ENCODE measurements around the gene MYLK.

The MYLK gene

GRCh38 chr3:123682302-123682701 lies 201.8 kb downstream of the MYLK start:
- Histone ChIP-seq H3K36me3 (ENCODE audit: insufficient read depth, low read length) (no peaks in the 10 kb centered on the region), H3K4me3 (ENCODE audit: low read length) (no peak overlapping the region), H3K27me3 (ENCODE audit: insufficient read depth, low read length) (no peaks in the 10 kb centered on the region), H3K4me1 (ENCODE audit: insufficient read depth, low read length) (peaks cover 5% of the 10 kb centered on the region), H2AFZ (ENCODE audit: low read depth, low read length) (no peak overlapping the region), H3K9me3 (ENCODE audit: low read length) (no peaks in the 10 kb centered on the region)

GRCh38 chr3:123679712-123680386 lies 204.3 kb downstream of the MYLK start:
- Histone ChIP-seq H2AFZ (ENCODE audit: low read depth, low read length) (no peak overlapping the region), H3K9me3 (ENCODE audit: low read length) (no peaks in the 10 kb centered on the region), H3K36me3 (ENCODE audit: insufficient read depth, low read length) (no peaks in the 10 kb centered on the region), H3K4me3 (ENCODE audit: low read length) (no peak overlapping the region), H3K27me3 (ENCODE audit: insufficient read depth, low read length) (no peaks in the 10 kb centered on the region), H3K4me1 (ENCODE audit: insufficient read depth, low read length) (no peaks in the 10 kb centered on the region)

- H2AFZ ChIP-seq (ENCODE audit: low read depth, low read length), result no peak overlapping the region
- H3K4me1 ChIP-seq (ENCODE audit: insufficient read depth, low read length), result no peaks in the 10 kb centered on the region
- no peaks in the 10 kb centered on the region for H3K9me3 ChIP-seq (ENCODE audit: low read length)
- H3K36me3 ChIP-seq (ENCODE audit: insufficient read depth, low read length), result no peaks in the 10 kb centered on the region
- H3K4me3 ChIP-seq (ENCODE audit: low read length), result no peak overlapping the region
- no peaks in the 10 kb centered on the region for H3K27me3 ChIP-seq (ENCODE audit: insufficient read depth, low read length)
Measured at GRCh38 chr3:123678108-123678511, 206.0 kb downstream of the MYLK start.

GRCh38 chr3:123672429-123673146 lies 211.5 kb downstream of the MYLK start:
- no peak overlapping the region for H3K4me3 ChIP-seq (ENCODE audit: low read length)
- no peak overlapping the region for H2AFZ ChIP-seq (ENCODE audit: low read depth, low read length)
- H3K27me3 ChIP-seq (ENCODE audit: insufficient read depth, low read length), result no peaks in the 10 kb centered on the region
- no peaks in the 10 kb centered on the region for H3K9me3 ChIP-seq (ENCODE audit: low read length)
- H3K36me3 ChIP-seq (ENCODE audit: insufficient read depth, low read length), result no peaks in the 10 kb centered on the region
- H3K4me1 ChIP-seq (ENCODE audit: insufficient read depth, low read length), result no peaks in the 10 kb centered on the region

- Histone ChIP-seq H2AFZ (ENCODE audit: low read depth, low read length) (no peak overlapping the region), H3K9me3 (ENCODE audit: low read length) (no peaks in the 10 kb centered on the region), H3K36me3 (ENCODE audit: insufficient read depth, low read length) (no peaks in the 10 kb centered on the region), H3K4me1 (ENCODE audit: insufficient read depth, low read length) (no peaks in the 10 kb centered on the region), H3K27me3 (ENCODE audit: insufficient read depth, low read length) (no peaks in the 10 kb centered on the region), H3K4me3 (ENCODE audit: low read length) (no peak overlapping the region)
Measured at GRCh38 chr3:123670743-123671142, 213.4 kb downstream of the MYLK start.

GRCh38 chr3:123668906-123669305 lies 215.2 kb downstream of the MYLK start:
- H2AFZ ChIP-seq (ENCODE audit: low read depth, low read length), result no peak overlapping the region
- H3K4me1 ChIP-seq (ENCODE audit: insufficient read depth, low read length), result no peaks in the 10 kb centered on the region
- H3K27me3 ChIP-seq (ENCODE audit: insufficient read depth, low read length), result no peaks in the 10 kb centered on the region
- no peak overlapping the region for H3K4me3 ChIP-seq (ENCODE audit: low read length)
- no peaks in the 10 kb centered on the region for H3K9me3 ChIP-seq (ENCODE audit: low read length)
- H3K36me3 ChIP-seq (ENCODE audit: insufficient read depth, low read length), result no peaks in the 10 kb centered on the region

- Histone ChIP-seq H3K27me3 (ENCODE audit: insufficient read depth, low read length) (no peaks in the 10 kb centered on the region), H3K9me3 (ENCODE audit: low read length) (no peaks in the 10 kb centered on the region), H3K36me3 (ENCODE audit: insufficient read depth, low read length) (no peaks in the 10 kb centered on the region), H3K4me1 (ENCODE audit: insufficient read depth, low read length) (no peaks in the 10 kb centered on the region), H2AFZ (ENCODE audit: low read depth, low read length) (no peak overlapping the region), H3K4me3 (ENCODE audit: low read length) (no peak overlapping the region)
Measured at GRCh38 chr3:123667784-123668183, 216.3 kb downstream of the MYLK start.

- no peaks in the 10 kb centered on the region for H3K27me3 ChIP-seq (ENCODE audit: insufficient read depth, low read length)
- H2AFZ ChIP-seq (ENCODE audit: low read depth, low read length), result no peak overlapping the region
- H3K9me3 ChIP-seq (ENCODE audit: low read length), result no peaks in the 10 kb centered on the region
- H3K4me1 ChIP-seq (ENCODE audit: insufficient read depth, low read length), result peaks cover 6% of the 10 kb centered on the region
- no peak overlapping the region for H3K4me3 ChIP-seq (ENCODE audit: low read length)
- H3K36me3 ChIP-seq (ENCODE audit: insufficient read depth, low read length), result no peaks in the 10 kb centered on the region
Measured at GRCh38 chr3:123664753-123665152, 219.4 kb downstream of the MYLK start.

GRCh38 chr3:123663977-123664376 lies 220.2 kb downstream of the MYLK start:
- Histone ChIP-seq H3K4me3 (ENCODE audit: low read length) (no peak overlapping the region), H3K27me3 (ENCODE audit: insufficient read depth, low read length) (no peaks in the 10 kb centered on the region), H3K4me1 (ENCODE audit: insufficient read depth, low read length) (peaks cover 6% of the 10 kb centered on the region), H3K9me3 (ENCODE audit: low read length) (no peaks in the 10 kb centered on the region), H2AFZ (ENCODE audit: low read depth, low read length) (no peak overlapping the region), H3K36me3 (ENCODE audit: insufficient read depth, low read length) (no peaks in the 10 kb centered on the region)

GRCh38 chr3:123661973-123662372 lies 222.2 kb downstream of the MYLK start:
- no peak overlapping the region for H2AFZ ChIP-seq (ENCODE audit: low read depth, low read length)
- peaks cover 6% of the 10 kb centered on the region for H3K4me1 ChIP-seq (ENCODE audit: insufficient read depth, low read length)
- no peak overlapping the region for H3K4me3 ChIP-seq (ENCODE audit: low read length)
- no peaks in the 10 kb centered on the region for H3K36me3 ChIP-seq (ENCODE audit: insufficient read depth, low read length)
- no peaks in the 10 kb centered on the region for H3K27me3 ChIP-seq (ENCODE audit: insufficient read depth, low read length)
- H3K9me3 ChIP-seq (ENCODE audit: low read length), result peaks cover 5% of the 10 kb centered on the region

GRCh38 chr3:123660900-123661299 lies 223.2 kb downstream of the MYLK start:
- Histone ChIP-seq H2AFZ (ENCODE audit: low read depth, low read length) (no peak overlapping the region), H3K9me3 (ENCODE audit: low read length) (peaks cover 6% of the 10 kb centered on the region), H3K36me3 (ENCODE audit: insufficient read depth, low read length) (no peaks in the 10 kb centered on the region), H3K4me1 (ENCODE audit: insufficient read depth, low read length) (peaks cover 6% of the 10 kb centered on the region), H3K4me3 (ENCODE audit: low read length) (no peak overlapping the region), H3K27me3 (ENCODE audit: insufficient read depth, low read length) (no peaks in the 10 kb centered on the region)

GRCh38 chr3:123660141-123660675 lies 223.9 kb downstream of the MYLK start:
- no peaks in the 10 kb centered on the region for H3K36me3 ChIP-seq (ENCODE audit: insufficient read depth, low read length)
- peaks cover 6% of the 10 kb centered on the region for H3K4me1 ChIP-seq (ENCODE audit: insufficient read depth, low read length)
- H3K27me3 ChIP-seq (ENCODE audit: insufficient read depth, low read length), result no peaks in the 10 kb centered on the region
- H3K4me3 ChIP-seq (ENCODE audit: low read length), result no peak overlapping the region
- peaks cover 6% of the 10 kb centered on the region for H3K9me3 ChIP-seq (ENCODE audit: low read length)
- H2AFZ ChIP-seq (ENCODE audit: low read depth, low read length), result no peak overlapping the region

- Histone ChIP-seq H3K4me1 (ENCODE audit: insufficient read depth, low read length) (peaks cover 6% of the 10 kb centered on the region), H3K27me3 (ENCODE audit: insufficient read depth, low read length) (no peaks in the 10 kb centered on the region)
Measured at GRCh38 chr3:123658852-123659206, 225.3 kb downstream of the MYLK start.

More at GRCh38 chr3:123658852-123659206, 225.3 kb downstream of the MYLK start:
- Histone ChIP-seq H3K36me3 (ENCODE audit: insufficient read depth, low read length) (no peaks in the 10 kb centered on the region), H3K9me3 (ENCODE audit: low read length) (peaks cover 6% of the 10 kb centered on the region), H2AFZ (ENCODE audit: low read depth, low read length) (no peak overlapping the region), H3K4me3 (ENCODE audit: low read length) (no peak overlapping the region)

Measured in neuron (in vitro differentiated cells).